Adrenal gland (tissue), 12 donors: ENCODE results near the gene RHBDF2. TPM values are rescaled to one million over a fixed set of nuclear protein-coding genes. Genes with fewer than 3 reads are reported as not detected.
"Not testable (repeated sequence)": the region's sequence is repeated elsewhere in the genome, so short reads cannot be mapped to it uniquely, and the experiment has no call there.

Source experiments
- DNase-seq, 7 donors: peaks; one replicate each; pipeline ENCODE4 v3.0.0-alpha.2; 2019 to 2020
- H3K27ac ChIP-seq, 5 donors: fragments of 200-600 bp; sonication (generic) in 4 of 5; 1 replicate in 3 of 5; 2 replicates in 2 of 5; pipeline versions ENCODE4 v1.5.1 to v1.8.0; 2016 to 2020; ENCODE audit warnings: mild to moderate bottlenecking in 1 of 5
- H3K27me3 ChIP-seq: fragments of 200-600 bp; 2 replicates; pipeline ENCODE4 v1.8.0; 2021
- H3K36me3 ChIP-seq, 2 donors: fragments of 200-600 bp; replicated peaks in 1 of 2; 1 replicate in 1 of 2; 2 replicates in 1 of 2; pipeline versions ENCODE4 v1.5.1 to v1.8.0; 2018 to 2022
- H3K4me1 ChIP-seq, 2 donors: fragments of 200-600 bp; replicated peaks in 1 of 2; 1 replicate in 1 of 2; 2 replicates in 1 of 2; pipeline versions ENCODE4 v1.5.1 to v1.8.0; 2018 to 2021
- H3K4me3 ChIP-seq, 4 donors: fragments of 200-600 bp; sonication (generic) in 3 of 4; one replicate each; pipeline ENCODE4 v1.5.1; 2016 to 2018
- H3K9me3 ChIP-seq, 3 donors: fragments of 200-600 bp; sonication (generic) in 1 of 3; replicated peaks in 1 of 3; 1 replicate in 2 of 3; 2 replicates in 1 of 3; pipeline versions ENCODE4 v1.5.1 to v1.8.0; 2016 to 2021
- CTCF ChIP-seq, 6 experiments: fragments of 450-650 bp in 4 of 6; fragments of 200-600 bp in 2 of 6; sonication (generic) in 1 of 6; IDR thresholded peaks; 1 replicate in 5 of 6; 2 replicates in 1 of 6; pipeline versions ENCODE4 v1.5.1 to v1.8.0; 2016 to 2021; ENCODE audit warnings: antibody characterized with exemption in 6 of 6, mild to moderate bottlenecking in 2 of 6, moderate library complexity in 1 of 6
- POLR2A ChIP-seq, 2 donors: fragments of 450-650 bp; IDR thresholded peaks; one replicate each; pipeline ENCODE4 v1.6.1; 2017; ENCODE audit warnings: antibody characterized with exemption in 2 of 2, mild to moderate bottlenecking in 2 of 2, moderate library complexity in 1 of 2
- WGBS, 4 donors: extraction: QIAGEN DNeasy Blood & Tissue Kit in 2 of 4; methylation state at CpG; one replicate each; pipeline versions ENCODE4 v1.1.5 to v1.1.7; 2013 to 2017; 5-methylcytosine and 5-hydroxymethylcytosine counted together
- intact Hi-C, 2 donors: fragments of 100-400 bp; cut with DNase I; formaldehyde crosslinking; loops; one replicate each; pipeline versions ENCODE4 v1.14.1 to v1.15.0; 2022 to 2023
- polyA plus RNA-seq, 3 donors: library from polyadenylated mRNA; stranded (reverse); fragments of 200-250 nt in 2 of 3; fragments of 350-450 nt in 1 of 3; fragmentation: Illumina TruSeq in 1 of 3; extraction: RNeasy Lipid Tissue Mini Kit (QIAGEN cat#74804) in 1 of 3; gene quantifications; one replicate each; pipeline ENCODE4 v1.2.3, GENCODE V29; 2013 to 2014
- total RNA-seq, 9 donors: library from RNA; depleted of rRNA in 4 of 9; stranded (reverse); fragments of >200 nt in 4 of 9; fragments of 120-200 nt in 1 of 9; fragmentation: NEBNext Ultra II Directional in 1 of 9; extraction: Animal tissue kit (Norgen Biotek cat#: 25700) in 1 of 9; gene quantifications; one replicate each; pipeline versions ENCODE4 v1.1.0 to v1.2.4, GENCODE V29; 2013 to 2023
- donor health status: healthy with polysubstance abuse.
- donor health status: Bipolar disorder and iron deficiency.
- donor health status: DM: yes; HTN: yes; CAD: no.
- donor health status: DM: no; HTN: no; CAD: no.
- donor health status: DM: no; HTN: no; CAD: no.
- donor health status: DM: yes; HTN: yes; CAD: no.

The RHBDF2 gene
- total and polyA plus RNA-seq, 12 donors, result 4.9 to 156 (median 40.3) TPM

- 74 to 88% (median 78%) methylated on average over 4 to 7 of the region's 7 CpGs for WGBS, 4 donors
- H3K27me3 ChIP-seq, result peaks cover 9% of the 10 kb centered on the region
- no peak for DNase-seq
- H3K27ac ChIP-seq, result peak overlapping the region in 2 of 5 donors; percentile 29 to 71
- H3K9me3 ChIP-seq, result no peaks in the 10 kb centered on the region
- no peak overlapping the region for H3K4me3 ChIP-seq
- no peak for TF ChIP-seq POLR2A (IDR thresholded peaks at IDR 0.05)
- no peak for TF ChIP-seq CTCF (IDR thresholded peaks at IDR 0.05)
- H3K4me1 ChIP-seq, result peaks cover 0 to 24% of the 10 kb centered on the region in 2 donors
- intact Hi-C loops, result no loop called here
- no peaks in the 10 kb centered on the region for H3K36me3 ChIP-seq
Measured at GRCh38 chr17:76534831-76535732, 33.9 kb upstream of the RHBDF2 start.

GRCh38 chr17:76533640-76534359 is 32.6 kb upstream of the RHBDF2 start:
- intact Hi-C loops, H3K27me3 ChIP-seq, H3K9me3 ChIP-seq, H3K4me3 ChIP-seq, H3K27ac ChIP-seq, H3K36me3 ChIP-seq, DNase-seq: not testable (repeated sequence)
- 91 to 99% (median 95%) methylated on average over 9 of the region's 9 CpGs for WGBS, 4 donors
- peaks cover 9 to 37% of the 10 kb centered on the region in 2 donors for H3K4me1 ChIP-seq

- H3K27ac ChIP-seq, result peak overlapping the region in 2 of 5 donors; percentile 81 to 91
- intact Hi-C loops, result no loop called here
- no peak for DNase-seq
Measured at GRCh38 chr17:76532072-76532651, 30.9 kb upstream of the RHBDF2 start.

GRCh38 chr17:76531486-76532038 is 30.3 kb upstream of the RHBDF2 start:
- H3K36me3 ChIP-seq, result no peaks in the 10 kb centered on the region
- no peak for DNase-seq
- H3K9me3 ChIP-seq, result no peaks in the 10 kb centered on the region
- H3K27me3 ChIP-seq, result no peaks in the 10 kb centered on the region
- H3K27ac ChIP-seq, result peak overlapping the region in 2 of 5 donors; percentile 81 to 91
- no peak overlapping the region for H3K4me3 ChIP-seq
- H3K4me1 ChIP-seq, result peaks cover 15 to 43% of the 10 kb centered on the region in 2 donors
- TF ChIP-seq CTCF (IDR thresholded peaks at IDR 0.05) (no peak), POLR2A (IDR thresholded peaks at IDR 0.05) (no peak)
- 79 to 85% (median 81%) methylated on average over 15 to 18 of the region's 18 CpGs for WGBS, 4 donors
- intact Hi-C loops, result no loop called here

More at GRCh38 chr17:76532072-76532651, 30.9 kb upstream of the RHBDF2 start:
- H3K9me3 ChIP-seq, result no peaks in the 10 kb centered on the region
- H3K4me1 ChIP-seq, result peaks cover 15 to 42% of the 10 kb centered on the region in 2 donors
- peaks cover 2% of the 10 kb centered on the region for H3K27me3 ChIP-seq
- TF ChIP-seq CTCF (IDR thresholded peaks at IDR 0.05) (no peak), POLR2A (IDR thresholded peaks at IDR 0.05) (no peak)
- 68 to 83% (median 74%) methylated on average over 8 of the region's 8 CpGs for WGBS, 4 donors
- H3K36me3 ChIP-seq, result no peaks in the 10 kb centered on the region
- no peak overlapping the region for H3K4me3 ChIP-seq
